ENCODE measurements around the gene GBA2. TPM values are rescaled to one million over a fixed set of nuclear protein-coding genes. Genes with fewer than 3 reads are reported as not detected.

GBA2 gene
- polyA plus RNA-seq, 1 of the 3 experiments (the other 2 are of a cell fraction): 71.5 TPM

- TF ChIP-seq SMC3 (IDR thresholded peaks at IDR 0.05; ENCODE audit: low read depth, low read length): peak; percentile 47; the same call in 1 of the 2 replicates
- TF ChIP-seq TAF1 (IDR thresholded peaks at IDR 0.05; ENCODE audit: borderline replicate concordance, low read depth, low read length): no peak
- TF ChIP-seq RAD21 (IDR thresholded peaks at IDR 0.05; ENCODE audit: low read length): peak; percentile 55
- TF ChIP-seq RFX5 (IDR thresholded peaks at IDR 0.05; ENCODE audit: low read length): no peak
- no peak for TF ChIP-seq SIN3A (IDR thresholded peaks at IDR 0.05; ENCODE audit: borderline replicate concordance, low read depth, low read length)
- no peak for TF ChIP-seq EZH2phosphoT487 (IDR thresholded peaks at IDR 0.05; ENCODE audit: borderline replicate concordance, low read depth)
- peak; percentile 86 for TF ChIP-seq CTCF (IDR thresholded peaks at IDR 0.05)
- CTCF ChIA-PET: interaction anchor here (0.9 to 8.3 kb wide), 33 partner anchors 9 to 1032 kb away, joined by 3 to 183 read pairs (median 8); partner anchors contain the start of genes ARHGEF39, CCDC107, CREB3 and GBA2
- H3K27ac ChIP-seq (ENCODE audit: low read depth in 2 of 2, low read length in 1 of 2): peak overlapping the region in 1 of 2 experiments; percentile 77; a peak in 1 of 4 replicates
- no peaks in the 10 kb centered on the region for H3K9me2 ChIP-seq
- POLR2A ChIA-PET: interaction anchor here (0.7 to 1.2 kb wide), 5 partner anchors 9 to 36 kb away, joined by 3 to 4 read pairs (median 4); partner anchors contain the start of genes CREB3 and TLN1
- peaks cover 61% of the 10 kb centered on the region for H3F3A ChIP-seq (replicated peaks; ENCODE audit: insufficient read depth)
- H3K36me3 ChIP-seq (replicated peaks in 1 of 2; ENCODE audit: control insufficient read depth in 1 of 2, insufficient read depth in 2 of 2, low read length in 1 of 2): peaks cover 35 to 53% of the 10 kb centered on the region in 2 experiments
- no peak overlapping the region for H3K4me2 ChIP-seq
- H3K27me3 ChIP-seq (ENCODE audit: insufficient read depth): no peaks in the 10 kb centered on the region
- WGBS (ENCODE audit: low lambda C conversion rate): 29% methylated on average over 8 of the region's 9 CpGs
- H3K4me1 ChIP-seq (ENCODE audit: control insufficient read depth in 1 of 2, insufficient read depth in 2 of 2, low read depth in 1 of 2, low read length in 1 of 2): 0 out of 4 replicates have a peak, but pooled peaks cover 0 to 1% of the 10 kb centered on the region in 2 experiments
- no peaks in the 10 kb centered on the region for H4K20me1 ChIP-seq (ENCODE audit: insufficient read depth)
- no peak overlapping the region; a peak in 1 of 4 replicates for H3K4me3 ChIP-seq (ENCODE audit: low read depth in 2 of 2, low read length in 1 of 2)
- H3K9ac ChIP-seq: no peak overlapping the region
- no peaks in the 10 kb centered on the region for H3K79me2 ChIP-seq (ENCODE audit: insufficient read depth)
- DNase-seq: peak; percentile 85
- no peaks in the 10 kb centered on the region for H3K9me3 ChIP-seq
- no peak overlapping the region for H2AFZ ChIP-seq (ENCODE audit: low read depth)
These were observed 52.4 kb downstream of the GBA2 start for GRCh38 chr9:35696520-35697215.

GRCh38 chr9:35695943-35696401 lies 53.1 kb downstream of the GBA2 start:
- Histone ChIP-seq H3K9ac (no peak overlapping the region), H3K9me2 (no peaks in the 10 kb centered on the region), H2AFZ (ENCODE audit: low read depth) (no peak overlapping the region), H3K36me3 (replicated peaks in 1 of 2; ENCODE audit: control insufficient read depth in 1 of 2, insufficient read depth in 2 of 2, low read length in 1 of 2) (peaks cover 28 to 49% of the 10 kb centered on the region in 2 experiments), H3K4me2 (no peak overlapping the region), H3F3A (replicated peaks; ENCODE audit: insufficient read depth) (peaks cover 65% of the 10 kb centered on the region), H3K9me3 (no peaks in the 10 kb centered on the region), H3K4me3 (ENCODE audit: low read depth in 2 of 2, low read length in 1 of 2) (no peak overlapping the region), H3K4me1 (ENCODE audit: control insufficient read depth in 1 of 2, insufficient read depth in 2 of 2, low read depth in 1 of 2, low read length in 1 of 2) (peaks cover 3 to 6% of the 10 kb centered on the region in 2 experiments; a peak in 1 of 4 replicates), H4K20me1 (ENCODE audit: insufficient read depth) (no peaks in the 10 kb centered on the region), H3K27me3 (ENCODE audit: insufficient read depth) (no peaks in the 10 kb centered on the region), H3K27ac (ENCODE audit: low read depth in 2 of 2, low read length in 1 of 2) (peak overlapping the region in 1 of 2 experiments; percentile 77; a peak in 2 of 4 replicates), H3K79me2 (ENCODE audit: insufficient read depth) (no peaks in the 10 kb centered on the region)
- no peak for DNase-seq
- TF ChIP-seq REST (IDR thresholded peaks at IDR 0.05; ENCODE audit: low read depth, low read length): no peak
- no peak for TF ChIP-seq CHD2 (IDR thresholded peaks at IDR 0.05; ENCODE audit: low read length, partially characterized antibody)
- no peak for TF ChIP-seq ELF1 (IDR thresholded peaks at IDR 0.05)
- TF ChIP-seq PBX3 (IDR thresholded peaks at IDR 0.05): no peak
- no peak for TF ChIP-seq POLR2AphosphoS5 (IDR thresholded peaks at IDR 0.05; ENCODE audit: low read depth, low read length)
- TF ChIP-seq RFX5 (IDR thresholded peaks at IDR 0.05; ENCODE audit: low read length): no peak
- no peak for TF ChIP-seq FOXM1 (IDR thresholded peaks at IDR 0.05; ENCODE audit: low read depth)
- no peak for TF ChIP-seq USF2 (IDR thresholded peaks at IDR 0.05; ENCODE audit: borderline replicate concordance, low read depth, low read length)
- no peak for TF ChIP-seq TAF1 (IDR thresholded peaks at IDR 0.05; ENCODE audit: borderline replicate concordance, low read depth, low read length)
- no peak for TF ChIP-seq SMC3 (IDR thresholded peaks at IDR 0.05; ENCODE audit: low read depth, low read length)
- TF ChIP-seq MXI1 (IDR thresholded peaks at IDR 0.05; ENCODE audit: low read depth, low read length): no peak
- no peak for TF ChIP-seq YY1 (IDR thresholded peaks at IDR 0.05; ENCODE audit: low read depth)
- no peak for TF ChIP-seq TEAD4 (IDR thresholded peaks at IDR 0.05; ENCODE audit: borderline replicate concordance, insufficient read depth)
- TF ChIP-seq GABPA (IDR thresholded peaks at IDR 0.05; ENCODE audit: low read depth): no peak
- POLR2A ChIA-PET: interaction anchor here (1.0 to 1.2 kb wide), 2 partner anchors 17 to 36 kb away, joined by 3 to 4 read pairs; partner anchors contain the start of genes CREB3 and TLN1
- CTCF ChIA-PET: interaction anchor here (0.9 to 8.3 kb wide), 30 partner anchors 8 to 1032 kb away, joined by 3 to 183 read pairs (median 9); partner anchors contain the start of genes ARHGEF39, CCDC107, CREB3 and GBA2
- WGBS (ENCODE audit: low lambda C conversion rate): 92% methylated on average over 3 of the region's 3 CpGs

All from SK-N-SH (cell line).